DMS79 (cell line): ENCODE data around the gene CD58.
A peak's percentile ranks its signal among the peaks of the same experiment; 100 is the strongest.
"Not testable (repeated sequence)": the region's sequence is repeated elsewhere in the genome, so short reads cannot be mapped to it uniquely, and the experiment has no call there.

Experiments used
- DNase-seq: peaks from one replicate; lab custom pipeline; 2025; lab: John Stamatoyannopoulos, UW

Gene CD58

DNA sequence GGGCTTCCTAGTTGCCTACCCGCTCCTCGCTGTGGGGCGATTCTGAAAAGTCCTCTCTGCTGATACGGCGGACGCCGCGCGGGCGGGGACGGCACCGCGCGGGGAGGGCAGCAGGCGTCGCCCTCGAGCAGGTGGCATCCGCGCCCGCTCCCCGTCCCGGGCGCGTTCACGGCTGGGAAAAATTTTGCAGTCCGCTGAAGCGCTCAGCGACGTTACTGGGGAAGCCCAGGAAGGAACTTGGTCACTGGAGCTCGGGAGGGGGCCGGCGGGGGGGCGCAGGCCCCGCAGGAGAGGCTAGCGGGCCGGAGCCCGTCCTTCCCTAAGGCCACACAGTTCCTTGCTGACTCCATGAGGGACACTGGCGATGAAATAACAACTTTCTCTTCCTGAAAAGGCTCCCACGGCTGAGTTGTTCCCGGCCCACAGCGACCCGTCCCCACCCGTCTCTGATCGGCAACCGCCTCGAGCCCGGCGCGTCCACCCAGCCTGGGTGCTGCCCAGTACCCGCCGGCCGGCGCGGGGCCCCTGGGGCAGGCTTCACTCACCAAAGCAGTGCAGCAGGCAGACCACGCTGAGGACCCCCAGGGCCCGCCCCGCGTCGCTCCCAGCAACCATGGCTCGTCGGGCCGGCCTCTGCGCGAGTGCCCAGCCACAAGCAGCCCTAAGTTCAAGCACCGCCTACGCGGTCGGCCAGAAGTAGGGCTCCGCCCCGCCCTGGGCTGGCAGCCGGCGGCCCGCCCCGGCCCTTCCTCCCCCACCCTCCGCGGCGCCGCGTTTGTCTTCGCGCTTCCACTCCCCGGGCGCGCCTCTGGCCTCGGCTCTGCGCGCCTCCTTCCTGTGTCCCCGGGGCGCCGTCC, at the start of gene CD58:
CD58 (minus strand) TSS at position 669 of the 857 bp plus-strand sequence; CDS start at position 615, 54 bp downstream.
- DNase-seq = peak; percentile 57

GRCh38 chr1:116620392-116620791, 49.6 kb upstream of the CD58 start:
- DNase-seq = not testable (repeated sequence)

- peak; percentile 48 for DNase-seq
Measured at GRCh38 chr1:116619106-116619505, 48.3 kb upstream of the CD58 start.

GRCh38 chr1:116617808-116618207, 47.0 kb upstream of the CD58 start:
- DNase-seq = not testable (repeated sequence)

GRCh38 chr1:116613825-116614224, 43.0 kb upstream of the CD58 start:
- DNase-seq = not testable (repeated sequence)

DNA sequence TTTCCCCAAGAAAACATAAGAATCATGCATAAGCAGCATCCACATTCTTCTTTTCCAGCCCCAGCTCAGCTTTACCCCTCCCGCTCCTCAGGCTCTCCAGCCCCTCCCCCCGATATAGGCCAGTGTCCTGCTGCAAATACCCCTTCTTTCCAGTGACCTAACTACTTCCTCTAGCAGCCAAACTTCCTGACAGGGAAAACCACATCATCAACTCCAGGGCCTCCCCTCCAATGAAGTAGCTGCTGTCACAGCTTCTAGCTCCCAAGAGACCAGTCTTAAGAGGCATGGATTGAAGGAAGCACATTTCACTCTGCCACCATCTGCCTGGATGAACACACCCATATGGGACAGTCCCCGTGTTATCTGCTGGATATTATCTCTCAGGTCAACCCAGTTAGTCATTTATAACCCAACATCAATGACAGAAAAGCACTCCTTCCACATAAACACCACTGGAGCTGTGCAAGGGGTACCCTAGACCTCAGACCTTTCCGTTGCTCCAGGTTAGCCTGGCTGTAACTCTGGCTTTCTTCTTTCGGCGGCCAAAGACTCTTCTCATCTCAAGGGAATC, 39.1 kb upstream of the CD58 start:
- not testable (repeated sequence) for DNase-seq

DNA sequence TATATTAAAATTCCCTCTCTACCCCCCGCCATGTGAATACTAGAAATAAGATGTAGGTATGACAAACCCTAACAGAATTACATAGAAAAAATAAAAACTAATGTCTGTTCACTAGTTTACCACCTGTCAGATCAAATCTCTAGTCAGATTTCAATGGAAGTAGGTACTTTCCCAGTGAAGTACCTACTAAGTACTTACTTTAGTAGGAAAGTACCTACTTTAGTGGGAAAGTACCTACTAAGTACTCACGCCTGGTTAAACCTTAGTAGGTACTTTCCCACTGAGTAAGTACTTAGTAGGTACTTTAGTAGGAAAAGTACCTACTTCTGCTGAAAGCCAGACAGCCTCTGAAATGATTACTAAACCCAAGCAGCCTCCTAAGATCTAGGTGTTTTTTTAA, 38.0 kb upstream of the CD58 start:
- DNase-seq = not testable (repeated sequence)

DNA sequence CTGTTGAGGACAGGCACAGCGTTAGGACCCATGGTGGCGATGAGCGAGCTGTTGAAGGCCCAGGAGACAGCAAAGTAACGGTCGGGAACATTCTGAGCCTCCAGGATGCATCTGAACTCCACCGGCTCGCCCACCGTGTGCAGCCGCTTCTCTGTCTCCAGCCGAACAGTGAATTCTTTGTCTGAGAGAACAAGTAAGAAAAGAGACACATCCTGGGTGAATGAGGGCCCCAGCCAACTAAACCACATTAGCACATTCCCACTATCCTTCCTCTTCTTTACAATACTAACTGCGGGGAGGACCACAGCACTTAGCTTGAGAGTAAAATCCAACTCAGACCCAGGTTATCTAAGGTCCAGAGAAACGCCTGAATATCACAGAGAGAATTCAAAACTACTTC, 37.3 kb upstream of the CD58 start:
- DNase-seq = not testable (repeated sequence)

- not testable (repeated sequence) for DNase-seq
Measured at GRCh38 chr1:116607463-116607862, 36.6 kb upstream of the CD58 start.

GRCh38 chr1:116606067-116606466, 35.2 kb upstream of the CD58 start:
- DNase-seq = not testable (repeated sequence)

GRCh38 chr1:116605315-116605714, 34.5 kb upstream of the CD58 start:
- no peak for DNase-seq

GRCh38 chr1:116604408-116604807, 33.6 kb upstream of the CD58 start:
- DNase-seq = not testable (repeated sequence)

DNA sequence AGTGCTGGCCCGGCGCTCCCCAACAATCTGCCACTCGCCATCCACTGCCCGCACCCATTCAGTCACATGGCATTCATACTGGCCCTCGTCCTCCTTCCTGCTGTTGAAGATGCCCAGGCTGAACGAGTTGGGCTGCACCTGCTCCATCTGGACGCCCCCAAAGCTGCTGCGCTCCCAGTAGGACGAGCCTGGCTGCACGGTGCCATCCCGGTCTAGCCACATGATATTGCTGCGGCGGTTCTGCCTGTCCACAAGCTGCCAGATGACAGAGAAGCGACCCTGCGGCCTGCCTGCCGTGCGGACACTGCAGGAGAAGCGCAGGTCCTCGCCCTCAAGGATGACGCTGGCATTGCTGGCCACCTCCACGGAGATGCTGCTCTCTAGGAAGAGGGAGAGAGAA, 32.8 kb upstream of the CD58 start:
- not testable (repeated sequence) for DNase-seq

DNA sequence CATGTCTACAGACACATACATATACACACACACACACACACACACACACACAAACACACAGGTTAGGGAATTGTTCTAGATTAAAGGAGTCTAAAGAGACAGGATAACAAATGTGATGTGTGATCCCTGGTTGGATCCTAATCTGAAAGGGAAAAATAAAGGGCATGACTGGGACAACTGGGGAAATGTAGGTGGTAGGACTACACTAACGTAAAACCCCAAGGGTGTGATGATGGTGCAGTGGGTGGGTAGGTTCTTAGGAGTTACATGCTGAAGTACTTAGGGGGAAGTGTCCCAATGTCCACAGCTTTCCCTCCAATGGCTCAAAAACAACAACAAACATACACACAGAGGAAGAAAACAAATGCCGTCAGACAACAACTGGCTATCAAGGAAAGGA, 28.5 kb upstream of the CD58 start:
- DNase-seq = not testable (repeated sequence)

GRCh38 chr1:116598420-116599036, 27.7 kb upstream of the CD58 start:
- DNase-seq = not testable (repeated sequence)

DNA sequence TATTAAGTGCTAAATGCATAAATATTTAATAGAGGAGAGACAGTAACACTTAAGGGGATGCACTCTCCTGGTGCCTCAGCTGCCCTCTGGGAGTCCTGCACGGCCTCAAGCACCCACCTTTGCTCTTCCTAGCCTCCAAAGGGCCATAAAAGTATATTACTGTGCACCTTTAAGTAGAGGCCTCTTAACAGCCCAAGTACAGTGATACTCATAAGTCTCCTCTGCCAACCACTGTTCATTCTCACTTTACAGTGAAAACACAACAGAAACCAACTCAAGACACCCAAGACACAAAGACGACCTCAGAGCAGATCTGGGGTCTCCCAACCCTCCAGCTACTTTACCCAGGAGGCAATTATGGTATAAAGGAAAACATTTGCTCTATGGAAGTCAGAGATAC, 26.6 kb upstream of the CD58 start:
- not testable (repeated sequence) for DNase-seq

GRCh38 chr1:116596742-116597307, 26.0 kb upstream of the CD58 start:
- DNase-seq = not testable (repeated sequence)

GRCh38 chr1:116595946-116596741, 25.3 kb upstream of the CD58 start:
- DNase-seq = not testable (repeated sequence)

GRCh38 chr1:116595065-116595840, 24.4 kb upstream of the CD58 start:
- DNase-seq = not testable (repeated sequence)

DNA sequence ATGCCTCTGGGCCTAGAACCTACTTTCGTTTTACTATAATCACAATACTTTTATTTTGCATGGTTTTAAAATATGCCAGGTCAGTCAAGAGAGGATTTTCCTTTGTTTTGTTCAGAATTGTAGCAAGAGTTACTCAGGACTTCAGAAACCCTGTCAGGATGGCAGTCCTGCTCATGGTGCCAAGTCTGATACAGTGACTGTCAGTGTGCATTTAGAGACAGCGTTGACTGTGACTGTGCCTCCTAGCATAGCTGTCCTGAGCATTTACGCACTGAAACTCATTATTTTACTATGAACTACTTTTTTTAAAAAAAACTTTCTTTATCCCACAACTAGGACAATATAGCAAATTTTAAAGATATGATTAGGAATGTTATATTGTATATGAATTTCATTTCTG, 23.2 kb upstream of the CD58 start:
- DNase-seq = not testable (repeated sequence)

- DNase-seq = not testable (repeated sequence)
Measured at GRCh38 chr1:116593401-116593800, 22.6 kb upstream of the CD58 start.
